Fibroblast of upper back skin (primary cell): ENCODE data around the gene FNDC8.
"Not testable (repeated sequence)": the region's sequence is repeated elsewhere in the genome, so short reads cannot be mapped to it uniquely, and the experiment has no call there.

Experiments used
- DNase-seq: peaks from one replicate; pipeline ENCODE4 v3.0.0-alpha.2; 2013

The FNDC8 gene

GRCh38 chr17:35146214-35146833 lies 24.9 kb downstream of the FNDC8 start:
- DNase-seq = no peak

GRCh38 chr17:35147375-35147905 lies 26.0 kb downstream of the FNDC8 start, which contains the start of gene UNC45B:
UNC45B (plus strand) TSS chr17:35147817; CDS start chr17:35148264, 447 bp downstream.
- DNase-seq = no peak

GRCh38 chr17:35148144-35148543 lies 26.7 kb downstream of the FNDC8 start:
- DNase-seq = no peak

- DNase-seq = no peak
Observed at GRCh38 chr17:35149941-35150340, 28.5 kb downstream of the FNDC8 start.

- DNase-seq = not testable (repeated sequence)
Observed at GRCh38 chr17:35151080-35151479, 29.7 kb downstream of the FNDC8 start.

- DNase-seq = no peak
Observed at GRCh38 chr17:35152421-35153140, 31.2 kb downstream of the FNDC8 start.

GRCh38 chr17:35154196-35155165 lies 33.1 kb downstream of the FNDC8 start:
- DNase-seq = no peak

- no peak for DNase-seq
Observed at GRCh38 chr17:35155246-35155645, 33.8 kb downstream of the FNDC8 start.

- DNase-seq = no peak
Observed at GRCh38 chr17:35159940-35160339, 38.5 kb downstream of the FNDC8 start.

GRCh38 chr17:35160354-35161201 lies 39.2 kb downstream of the FNDC8 start:
- DNase-seq = no peak

- no peak for DNase-seq
Observed at GRCh38 chr17:35161281-35161761, 39.9 kb downstream of the FNDC8 start.

- no peak for DNase-seq
Observed at GRCh38 chr17:35162755-35163154, 41.3 kb downstream of the FNDC8 start.

- no peak for DNase-seq
Observed at GRCh38 chr17:35163886-35164285, 42.5 kb downstream of the FNDC8 start.

- no peak for DNase-seq
Observed at GRCh38 chr17:35164716-35165115, 43.3 kb downstream of the FNDC8 start.

GRCh38 chr17:35166526-35166925 lies 45.1 kb downstream of the FNDC8 start:
- no peak for DNase-seq

- DNase-seq = no peak
Observed at GRCh38 chr17:35167046-35167445, 45.6 kb downstream of the FNDC8 start.

- peak; percentile 1 for DNase-seq
Observed at GRCh38 chr17:35167666-35168065, 46.3 kb downstream of the FNDC8 start.

GRCh38 chr17:35169835-35170363 lies 48.5 kb downstream of the FNDC8 start:
- DNase-seq = no peak

GRCh38 chr17:35170968-35171771 lies 49.8 kb downstream of the FNDC8 start:
- DNase-seq = peak; percentile 26

- DNase-seq = no peak
Observed at GRCh38 chr17:35171834-35172233, 50.4 kb downstream of the FNDC8 start.

- DNase-seq = not testable (repeated sequence)
Observed at GRCh38 chr17:35172321-35172720, 50.9 kb downstream of the FNDC8 start.
